GM21515 (cell line): ENCODE measurements around the gene PKHD1.

Source experiments
- ATAC-seq: cut with Tn5 transposase; IDR thresholded peaks from one replicate; pipeline ENCODE4 v1.9.1; 2021; ENCODE audit not compliant: unreplicated experiment

The PKHD1 gene

DNA sequence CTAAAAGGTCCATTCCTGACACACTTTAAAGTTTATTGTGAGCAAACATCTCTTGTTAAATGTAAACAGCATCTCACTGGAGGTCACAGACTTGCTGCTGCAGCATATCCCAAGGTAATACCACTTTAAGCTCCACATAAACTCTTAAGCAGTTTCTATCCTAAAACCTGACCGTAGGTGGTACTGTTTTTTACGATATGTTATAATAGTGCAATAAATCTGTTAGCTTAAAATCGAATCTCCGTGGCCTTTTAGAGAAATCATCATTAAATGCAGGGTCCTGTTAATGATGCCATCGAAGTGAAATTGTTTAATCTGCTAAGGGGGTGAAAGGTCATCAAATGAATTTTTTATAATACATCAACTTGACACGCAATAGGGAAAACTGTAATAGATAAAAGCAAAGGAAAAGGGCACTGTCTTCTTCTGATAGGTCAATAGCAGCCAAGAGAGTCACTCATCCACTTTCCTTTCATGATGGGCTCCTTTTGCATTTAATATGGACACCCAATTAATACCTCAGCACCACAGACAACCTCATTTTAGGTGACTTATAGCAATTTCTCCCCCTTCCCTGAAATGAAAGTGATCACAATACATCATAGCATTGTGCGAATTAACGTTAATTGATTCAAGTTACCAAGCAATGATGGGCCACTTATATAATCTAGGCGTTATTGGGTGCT is 436.1 kb downstream of the PKHD1 start:
- no peak for ATAC-seq

DNA sequence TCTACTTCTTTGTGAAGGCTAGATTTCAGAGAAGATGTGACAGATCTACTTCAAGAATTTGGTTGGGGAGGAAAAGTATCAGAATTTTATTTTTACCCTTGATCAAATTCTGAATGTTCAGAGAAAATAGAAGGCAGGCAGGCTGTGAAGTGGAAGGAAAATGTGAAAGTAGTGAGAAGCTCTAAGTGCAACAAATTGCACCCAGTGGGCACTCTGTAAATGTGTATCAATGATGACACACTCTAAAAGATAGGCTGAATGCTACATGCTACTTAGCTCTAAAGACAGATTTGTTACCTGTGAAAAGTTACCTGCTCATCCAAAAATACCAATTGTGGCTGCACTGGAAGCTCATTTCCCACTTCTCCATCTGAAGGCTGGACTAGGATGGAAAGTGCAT is 438.6 kb downstream of the PKHD1 start:
- no peak for ATAC-seq

DNA sequence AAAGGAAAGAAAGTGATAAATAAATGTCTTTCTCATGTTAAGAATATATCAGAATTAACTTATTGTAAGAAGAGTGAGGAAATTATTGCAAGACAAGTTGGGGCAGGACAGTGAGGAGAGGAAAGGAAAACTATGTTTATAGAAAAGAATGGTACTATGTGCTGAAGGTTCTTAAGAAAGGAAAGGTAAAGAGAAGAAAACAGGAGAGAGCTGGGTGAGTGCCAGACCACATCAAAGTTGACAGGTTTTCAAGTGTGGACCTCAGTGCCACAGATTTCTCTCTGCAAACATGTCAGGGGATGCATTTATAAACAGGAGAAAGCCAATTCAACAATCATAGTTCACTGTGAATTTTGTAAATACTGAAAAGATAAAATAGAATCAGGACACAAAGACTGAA is 439.2 kb downstream of the PKHD1 start:
- ATAC-seq: no peak

DNA sequence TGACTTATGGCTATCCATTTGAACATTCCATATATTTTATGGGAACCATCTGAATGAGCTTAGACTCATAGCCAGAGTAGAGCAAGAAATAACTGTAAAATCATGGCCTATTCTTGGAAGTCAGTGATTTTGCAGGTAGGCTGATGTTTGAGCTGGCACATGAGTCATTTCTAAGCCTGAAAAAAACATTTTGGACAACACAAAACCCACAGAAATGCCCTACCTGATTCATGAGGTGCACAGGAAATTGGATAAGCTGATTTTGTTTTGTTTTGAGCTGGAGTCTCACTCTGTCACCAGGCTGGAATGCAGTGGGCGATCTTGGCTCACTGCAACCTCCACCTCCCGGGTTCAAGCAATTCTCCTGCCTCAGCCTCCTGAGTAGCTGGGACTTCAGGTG is 443.0 kb downstream of the PKHD1 start:
- ATAC-seq: no peak

DNA sequence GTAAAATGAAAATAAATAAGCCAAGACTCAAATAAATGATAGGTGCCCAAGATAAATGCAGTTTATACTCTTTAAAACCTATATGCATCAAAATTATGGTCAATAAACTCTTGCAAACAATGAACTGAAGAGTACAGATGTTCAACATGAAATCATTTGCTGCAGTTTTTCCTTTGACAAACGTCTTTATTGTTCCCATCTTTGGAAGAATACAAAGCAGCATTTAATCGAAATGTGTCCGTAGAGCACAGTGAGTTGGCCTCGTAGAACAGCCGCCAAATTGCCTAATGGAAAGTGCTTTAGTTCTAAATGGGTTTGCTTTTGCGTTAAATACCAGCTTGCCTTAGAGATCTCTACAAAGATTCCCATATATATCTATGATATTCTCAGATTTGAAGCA is 447.4 kb downstream of the PKHD1 start:
- no peak for ATAC-seq

DNA sequence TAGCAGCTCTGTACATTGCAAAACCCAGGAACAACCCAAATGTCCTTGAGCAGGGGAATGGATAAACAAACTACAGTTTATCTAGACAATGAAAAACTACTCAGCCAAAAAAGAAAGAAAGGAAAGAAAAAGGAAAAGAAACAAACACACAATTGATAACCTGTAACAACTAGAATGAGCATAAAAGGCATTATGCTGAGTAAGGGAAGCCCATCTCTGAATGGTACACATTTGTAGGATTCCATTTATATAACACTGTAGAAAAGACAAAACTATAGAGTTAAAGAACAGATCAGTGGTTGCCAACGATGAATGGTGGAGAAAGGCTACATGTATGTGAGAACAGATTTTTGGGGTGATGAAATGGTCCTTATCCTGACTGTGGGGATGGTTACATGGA is 454.0 kb downstream of the PKHD1 start:
- ATAC-seq: no peak

DNA sequence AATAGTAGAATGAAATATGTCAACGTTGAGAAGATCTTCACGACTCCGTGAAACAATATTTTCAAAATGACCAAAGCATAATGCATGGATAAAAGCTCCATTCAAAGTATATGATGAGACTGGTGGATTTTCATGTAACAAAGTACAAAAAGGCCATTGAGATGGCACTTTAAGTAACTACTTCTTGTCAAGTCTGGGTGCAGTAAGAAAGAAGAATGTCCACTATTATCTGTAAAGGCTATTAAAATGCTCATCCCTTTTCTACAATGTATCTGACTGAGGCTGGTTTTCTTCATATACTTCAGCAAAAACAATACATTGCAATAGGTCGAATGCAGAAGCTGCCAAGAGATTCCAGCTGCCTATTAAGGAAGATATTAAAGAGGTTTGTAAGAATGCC is 457.4 kb downstream of the PKHD1 start:
- ATAC-seq: no peak

DNA sequence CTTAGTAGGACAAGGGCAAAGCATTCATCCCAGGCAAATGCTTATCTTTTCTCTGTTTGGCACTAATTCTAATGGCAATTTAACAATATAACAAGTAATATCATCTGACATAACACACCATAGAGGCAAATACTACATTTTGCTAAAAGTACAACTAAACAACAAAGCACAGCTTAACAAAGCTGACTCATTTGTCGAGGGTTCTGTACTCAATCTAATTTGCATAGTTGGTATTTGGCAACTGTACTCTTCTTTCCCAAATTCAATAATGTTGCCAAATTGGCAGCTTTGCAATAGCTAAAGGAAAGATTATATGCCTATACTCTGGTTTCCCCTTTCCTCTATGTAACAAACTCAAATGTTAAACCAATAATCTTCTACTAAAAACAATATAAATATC is 461.0 kb downstream of the PKHD1 start:
- ATAC-seq: no peak

DNA sequence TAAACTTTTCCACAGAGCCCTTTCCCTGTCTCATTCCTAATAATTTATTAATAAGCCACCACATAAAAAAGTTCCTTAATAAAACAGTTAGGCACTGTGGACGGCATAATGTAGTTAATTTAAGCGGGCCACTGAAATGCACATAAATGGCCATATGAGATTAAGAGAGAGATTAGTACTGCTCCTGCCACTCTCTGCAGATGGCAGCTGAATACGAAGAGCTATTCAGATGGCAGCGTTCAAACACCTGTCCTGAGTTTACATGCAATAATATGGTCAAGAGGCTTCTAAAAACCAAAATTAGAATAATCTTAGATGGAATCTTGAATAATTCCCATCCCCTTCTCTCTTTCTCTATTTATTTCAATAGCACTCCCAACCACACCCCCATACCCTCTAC is 461.8 kb downstream of the PKHD1 start:
- no peak for ATAC-seq

DNA sequence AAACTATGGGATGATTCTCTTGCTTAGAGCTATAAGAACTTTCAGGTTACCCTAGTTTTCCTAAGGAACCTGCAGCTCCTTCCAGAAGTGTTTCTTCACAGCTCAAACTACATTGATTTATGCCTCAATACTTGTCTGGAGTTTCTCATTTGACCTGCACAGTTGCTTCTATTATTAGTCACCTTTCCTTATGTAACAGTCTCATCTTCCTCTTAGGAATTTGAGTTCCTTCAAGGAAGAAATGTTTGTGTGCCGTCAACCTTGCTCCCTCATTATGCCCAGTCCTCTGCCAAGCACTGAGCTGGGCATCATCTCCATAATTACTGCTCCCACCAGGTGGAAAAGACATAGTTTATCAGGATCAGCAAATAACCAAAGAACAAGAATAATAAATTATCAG is 466.4 kb downstream of the PKHD1 start:
- no peak for ATAC-seq

DNA sequence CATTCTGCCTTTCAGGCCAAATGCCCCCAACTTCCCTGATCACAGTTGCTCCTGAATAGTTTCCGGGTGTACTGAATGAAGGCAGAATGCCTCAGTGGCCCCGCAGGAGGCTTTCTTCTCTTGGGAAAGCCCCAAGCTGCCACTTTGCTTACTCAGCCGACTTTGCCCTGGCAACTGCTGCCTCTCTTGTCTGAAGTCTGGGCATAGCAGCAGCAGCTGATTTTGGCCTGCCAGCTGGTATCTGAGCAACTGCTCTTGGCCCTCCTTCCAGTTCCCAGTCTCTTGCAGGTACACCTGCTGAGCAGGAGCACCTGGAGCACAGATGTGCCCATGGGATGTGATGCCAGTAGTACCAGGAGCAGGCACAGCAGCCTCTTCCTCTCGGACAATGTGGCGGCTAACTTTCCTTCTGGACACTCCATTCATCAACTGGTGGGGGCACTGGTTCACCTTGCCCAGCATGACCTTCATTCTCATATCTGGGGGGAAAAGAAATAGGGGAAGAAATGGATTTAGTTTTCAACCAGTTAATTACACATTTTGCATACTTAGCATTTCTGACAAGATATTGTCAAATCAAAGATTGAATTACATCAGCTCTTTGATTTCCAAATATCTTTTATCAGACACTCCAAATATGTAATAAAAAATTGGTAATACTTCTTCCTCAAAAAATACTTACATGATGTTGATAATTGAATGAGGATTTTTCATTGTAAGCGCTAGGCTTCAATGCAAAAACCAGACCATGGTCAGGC is 468.2 kb downstream of the PKHD1 start:
- ATAC-seq: no peak

DNA sequence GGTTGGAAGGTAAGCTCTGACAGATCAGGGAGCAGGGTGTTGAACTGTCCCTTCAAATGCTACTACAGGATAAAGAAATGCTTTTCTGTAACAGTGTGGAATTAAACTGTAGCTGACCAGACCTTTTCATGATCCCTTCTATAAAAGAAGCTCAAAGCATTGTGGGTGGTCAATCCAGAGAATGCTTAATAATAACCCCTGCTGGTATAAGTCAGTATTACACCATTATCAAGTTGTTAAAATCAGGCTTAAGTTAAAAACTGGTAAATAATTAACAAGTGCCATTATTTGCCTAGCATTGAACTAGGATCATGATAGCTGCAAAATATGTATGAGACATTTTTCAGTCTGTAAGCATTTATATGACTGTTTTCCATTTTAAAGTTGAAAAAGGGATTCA is 468.9 kb downstream of the PKHD1 start:
- ATAC-seq: no peak

DNA sequence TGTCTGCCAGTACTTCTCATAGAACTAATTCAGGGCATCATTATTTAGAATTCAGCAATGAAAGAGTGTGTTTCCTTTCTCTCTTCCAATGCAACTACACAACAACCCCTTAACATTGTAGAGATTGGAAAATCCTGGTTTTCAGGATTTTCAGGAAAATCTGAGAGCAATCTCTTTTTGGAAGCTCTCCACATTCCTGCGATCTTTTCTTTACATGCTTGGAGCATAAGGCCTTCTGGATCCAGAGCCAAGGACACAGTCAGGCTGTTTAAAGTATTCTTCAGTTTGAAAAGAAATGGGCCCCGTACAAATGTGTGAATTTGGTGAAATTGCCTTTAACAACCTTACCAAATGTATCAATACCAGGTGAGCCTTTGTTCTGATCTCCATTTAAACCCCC is 469.7 kb downstream of the PKHD1 start:
- no peak for ATAC-seq

DNA sequence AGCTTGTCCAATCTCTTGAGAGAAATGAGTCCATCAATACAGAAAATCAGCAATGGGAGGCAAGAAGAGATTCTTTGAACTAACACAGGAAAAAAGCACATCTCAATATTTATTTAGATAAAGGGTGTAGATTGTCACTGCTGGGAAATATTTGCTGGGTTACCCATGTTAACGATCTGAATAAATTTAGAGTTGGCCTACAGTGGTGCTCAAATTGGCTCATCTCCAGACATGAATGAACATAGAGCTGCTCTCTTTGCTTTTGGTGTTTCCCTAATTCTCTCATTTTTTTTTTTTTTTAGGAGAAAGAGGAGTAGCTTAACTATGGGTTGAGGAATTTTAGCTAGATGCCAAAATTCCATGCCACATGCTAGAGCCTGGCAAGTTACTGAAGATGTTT is 471.2 kb downstream of the PKHD1 start:
- ATAC-seq: no peak

DNA sequence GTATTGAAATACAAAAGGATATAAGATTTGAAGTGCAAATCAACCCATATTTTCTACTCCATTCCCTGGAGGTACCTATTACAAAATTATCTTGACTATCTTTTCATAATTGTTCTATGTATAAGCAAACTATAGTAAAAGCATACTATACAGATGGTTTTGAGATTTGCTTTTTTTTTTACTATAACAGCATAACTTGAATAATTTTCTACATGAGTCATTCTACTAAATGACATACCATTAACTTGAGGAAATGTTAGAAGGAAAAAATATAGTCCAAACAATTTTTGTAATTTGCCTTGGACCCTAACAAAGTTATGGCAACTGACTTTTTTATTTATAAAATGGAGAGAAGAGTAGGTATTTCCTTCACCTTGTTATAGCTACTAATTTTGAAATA is 472.7 kb downstream of the PKHD1 start:
- no peak for ATAC-seq

DNA sequence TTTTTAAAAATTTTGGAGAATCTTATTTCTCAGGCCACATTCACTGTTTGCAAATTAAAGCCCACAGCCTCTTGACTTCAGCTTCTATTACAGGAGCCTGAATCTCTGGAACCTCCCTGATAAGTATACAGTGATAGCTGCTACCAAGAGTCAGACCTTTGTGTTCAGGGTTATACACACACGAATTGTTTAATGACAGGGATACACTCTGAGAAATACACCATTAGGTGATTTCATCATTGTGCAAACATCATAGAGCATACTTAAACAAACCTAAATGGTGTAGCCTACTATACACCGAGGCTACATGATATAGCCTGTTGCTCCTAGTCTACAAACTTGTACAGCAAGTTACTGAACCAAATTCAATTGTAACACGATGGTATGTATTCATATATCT is 473.9 kb downstream of the PKHD1 start:
- ATAC-seq: no peak

DNA sequence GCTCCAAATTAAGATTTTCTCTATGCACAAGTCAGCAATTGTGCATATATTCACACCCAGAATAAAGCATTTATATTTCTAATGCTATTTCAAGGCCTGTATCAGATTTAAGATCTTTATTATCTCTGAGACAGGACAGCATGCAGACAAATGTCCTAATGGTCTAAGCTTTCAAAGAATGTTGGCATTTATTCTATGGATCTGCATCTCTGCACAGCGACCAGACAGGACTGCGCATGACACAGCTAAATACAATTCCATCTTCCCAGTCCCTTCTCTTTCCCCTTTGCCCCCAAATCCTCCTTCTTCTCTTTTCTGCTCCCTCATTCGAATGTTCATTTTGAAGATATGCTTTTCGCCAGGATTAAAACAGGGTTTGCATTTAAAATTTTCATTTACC is 478.5 kb downstream of the PKHD1 start:
- no peak for ATAC-seq

DNA sequence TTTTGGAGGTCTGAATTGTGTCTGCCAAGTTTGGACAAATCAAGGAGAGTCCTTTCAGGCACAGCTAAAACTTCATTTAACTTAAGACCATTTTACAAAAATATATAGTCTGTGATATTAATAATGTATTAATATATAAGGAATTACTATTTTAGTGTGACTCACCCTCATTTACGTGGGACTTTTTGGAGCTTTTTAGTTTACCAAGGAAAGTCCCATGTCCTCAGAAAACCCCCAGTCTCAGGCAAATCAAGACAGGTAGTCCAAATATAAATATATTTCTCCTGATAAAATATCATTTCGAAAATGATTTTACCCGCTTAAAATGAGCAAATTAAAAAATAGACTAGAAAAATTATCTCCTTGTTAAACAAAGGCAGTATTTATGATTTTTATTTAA is 479.0 kb downstream of the PKHD1 start:
- no peak for ATAC-seq

DNA sequence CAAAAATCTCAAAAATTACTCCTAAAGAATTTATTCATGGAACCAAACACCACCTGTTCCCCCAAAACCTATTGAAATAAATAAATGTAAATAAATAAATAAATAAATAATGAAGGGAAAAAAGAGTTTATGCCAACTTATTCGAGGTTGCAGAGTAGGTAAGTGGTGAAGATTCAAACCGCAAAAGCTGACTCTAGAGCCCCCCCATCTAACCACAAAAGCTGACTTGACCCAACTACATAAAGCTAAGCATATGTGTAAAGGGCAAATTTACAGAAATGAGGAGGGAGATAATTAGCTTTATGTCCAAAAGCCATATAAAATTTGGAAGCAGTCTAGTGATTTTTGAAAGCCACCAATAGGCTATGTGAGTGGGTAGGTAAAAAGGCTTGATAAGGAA is 486.9 kb downstream of the PKHD1 start:
- ATAC-seq: no peak

DNA sequence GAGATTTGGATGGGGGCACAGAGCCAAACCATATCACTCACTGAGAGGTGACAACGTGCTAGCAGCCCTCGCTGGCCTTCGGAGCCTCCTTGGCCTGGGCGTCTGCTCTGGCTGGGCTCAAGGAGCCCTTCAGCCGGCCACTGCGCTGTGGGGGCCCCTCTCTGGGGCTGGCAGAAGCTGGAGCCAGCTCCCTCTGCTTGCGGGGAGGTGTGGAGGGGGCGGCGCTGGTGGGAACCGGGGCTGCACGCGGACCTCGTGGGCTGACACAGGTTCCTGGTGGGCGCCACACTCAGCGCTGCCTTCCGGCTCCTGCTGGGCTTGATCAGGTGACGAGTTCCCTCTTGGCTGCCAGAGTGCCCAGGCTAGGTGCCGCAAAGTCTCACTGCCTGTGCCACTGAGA is 489.2 kb downstream of the PKHD1 start:
- no peak for ATAC-seq

DNA sequence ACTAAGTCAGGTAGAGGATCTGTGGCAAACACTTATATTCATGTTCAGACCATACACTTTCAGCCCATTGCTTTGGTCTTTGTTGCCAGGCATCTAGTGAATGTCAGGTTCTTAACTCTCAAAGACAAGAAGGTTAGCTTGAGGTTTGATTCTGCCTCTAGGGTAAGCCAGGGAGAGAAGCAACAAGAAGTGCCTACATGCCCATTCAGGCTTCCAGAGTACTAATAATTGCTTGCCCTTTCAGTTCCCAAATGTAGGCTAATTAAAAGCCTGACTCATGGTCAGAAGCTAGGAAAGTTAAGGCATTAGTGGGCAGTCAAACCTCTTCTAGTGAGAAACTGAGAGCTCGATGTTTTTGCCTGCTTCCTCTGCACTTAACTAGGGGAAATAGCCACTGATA is 492.4 kb downstream of the PKHD1 start:
- no peak for ATAC-seq

DNA sequence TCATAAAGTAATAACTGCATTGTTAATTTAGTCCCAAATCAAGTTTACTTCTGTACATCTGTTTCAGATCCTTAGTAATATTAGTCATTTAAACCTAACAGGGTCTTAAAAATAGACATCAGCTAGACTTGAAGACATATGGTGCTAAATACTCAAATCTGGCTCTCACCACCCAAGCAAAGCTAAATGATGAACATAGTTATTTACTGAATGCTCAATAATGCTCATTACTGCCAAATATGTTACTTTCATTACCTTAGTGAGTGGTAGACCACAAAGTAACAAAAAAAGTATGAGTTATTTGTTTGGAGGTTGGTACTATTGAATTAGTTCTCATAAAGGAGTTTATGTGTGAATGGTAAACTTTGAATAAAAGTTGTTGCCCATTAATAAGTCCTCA is 502.1 kb downstream of the PKHD1 start:
- no peak for ATAC-seq

DNA sequence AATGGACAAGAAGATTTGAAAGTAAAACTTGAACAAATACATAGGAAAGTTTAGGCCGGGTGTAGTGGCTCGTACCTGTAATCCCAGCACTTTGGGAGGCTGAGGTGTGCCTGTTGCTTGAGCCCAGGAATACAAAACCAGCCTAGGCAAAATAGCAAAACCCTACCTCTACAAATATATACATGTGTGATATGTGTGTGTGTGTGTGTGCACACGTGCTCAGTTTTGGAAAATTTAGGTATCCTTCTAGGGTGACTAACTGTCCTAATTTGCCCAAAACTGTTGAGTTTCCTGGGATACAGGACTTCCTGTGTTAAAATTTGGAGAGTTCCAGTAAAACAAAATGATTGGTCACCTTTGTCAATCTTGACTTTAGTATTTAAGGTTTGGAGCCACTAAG is 503.2 kb downstream of the PKHD1 start:
- no peak for ATAC-seq
